ENCODE data around the gene PAQR7. TPM values are rescaled to one million over a fixed set of nuclear protein-coding genes. Genes with fewer than 3 reads are reported as not detected.

PAQR7 gene
- total and polyA plus RNA-seq, 11 donors = 1.1 to 5.7 (median 2.0) TPM

- peak in 3 of 4 donors; percentile 1 to 11 (median 5) for ATAC-seq
- peak overlapping the region in 9 of 12 donors; percentile 86 to 98 (median 94) for H3K27ac ChIP-seq
- DNase-seq = no peak
- intact Hi-C loops (cut with DNase I) = loop anchor here in 3 of 10 donors (2.0 to 10.0 kb wide), 3 partner anchors 53 to 177 kb away; partner anchors contain the start of genes PAFAH2 (in 3 of the 3) and PAQR7 (in 1 of the 3)
- H3K9me3 ChIP-seq = no peaks in the 10 kb centered on the region
- H3K4me3 ChIP-seq = peak overlapping the region in 11 of 12 donors; percentile 84 to 98 (median 90)
- no peak for TF ChIP-seq CTCF (IDR thresholded peaks at IDR 0.05)
- TF ChIP-seq POLR2A (IDR thresholded peaks at IDR 0.05) = no peak
- H3K27me3 ChIP-seq = no peaks in the 10 kb centered on the region
- peaks cover 0 to 31% (median 19%) of the 10 kb centered on the region in 9 donors for H3K36me3 ChIP-seq
- WGBS, 4 donors = 38 to 47% (median 43%) methylated on average over 5 of the region's 5 CpGs
- peaks cover 0 to 67% (median 34%) of the 10 kb centered on the region in 12 donors for H3K4me1 ChIP-seq
These were observed 53.8 kb downstream of the PAQR7 start for GRCh38 chr1:25821630-25822091.

GRCh38 chr1:25821112-25821476 is 54.4 kb downstream of the PAQR7 start:
- no peak for ATAC-seq
- Histone ChIP-seq H3K4me1 (peaks cover 0 to 67% (median 34%) of the 10 kb centered on the region in 12 donors), H3K4me3 (peak overlapping the region; percentile 74 to 98 (median 89)), H3K36me3 (peaks cover 0 to 31% (median 16%) of the 10 kb centered on the region in 9 donors), H3K27ac (peak overlapping the region in 11 of 12 donors; percentile 86 to 98 (median 94)), H3K9me3 (no peaks in the 10 kb centered on the region), H3K27me3 (no peaks in the 10 kb centered on the region)
- WGBS, 4 donors = 16 to 34% (median 31%) methylated on average over 10 of the region's 10 CpGs
- DNase-seq = no peak
- TF ChIP-seq POLR2A (IDR thresholded peaks at IDR 0.05) = no peak
- TF ChIP-seq CTCF (IDR thresholded peaks at IDR 0.05) = no peak
- intact Hi-C loops (cut with DNase I) = loop anchor here in 3 of 10 donors (2.0 to 10.0 kb wide), 3 partner anchors 54 to 178 kb away; partner anchors contain the start of genes PAFAH2 (in 3 of the 3) and PAQR7 (in 1 of the 3)

DNA sequence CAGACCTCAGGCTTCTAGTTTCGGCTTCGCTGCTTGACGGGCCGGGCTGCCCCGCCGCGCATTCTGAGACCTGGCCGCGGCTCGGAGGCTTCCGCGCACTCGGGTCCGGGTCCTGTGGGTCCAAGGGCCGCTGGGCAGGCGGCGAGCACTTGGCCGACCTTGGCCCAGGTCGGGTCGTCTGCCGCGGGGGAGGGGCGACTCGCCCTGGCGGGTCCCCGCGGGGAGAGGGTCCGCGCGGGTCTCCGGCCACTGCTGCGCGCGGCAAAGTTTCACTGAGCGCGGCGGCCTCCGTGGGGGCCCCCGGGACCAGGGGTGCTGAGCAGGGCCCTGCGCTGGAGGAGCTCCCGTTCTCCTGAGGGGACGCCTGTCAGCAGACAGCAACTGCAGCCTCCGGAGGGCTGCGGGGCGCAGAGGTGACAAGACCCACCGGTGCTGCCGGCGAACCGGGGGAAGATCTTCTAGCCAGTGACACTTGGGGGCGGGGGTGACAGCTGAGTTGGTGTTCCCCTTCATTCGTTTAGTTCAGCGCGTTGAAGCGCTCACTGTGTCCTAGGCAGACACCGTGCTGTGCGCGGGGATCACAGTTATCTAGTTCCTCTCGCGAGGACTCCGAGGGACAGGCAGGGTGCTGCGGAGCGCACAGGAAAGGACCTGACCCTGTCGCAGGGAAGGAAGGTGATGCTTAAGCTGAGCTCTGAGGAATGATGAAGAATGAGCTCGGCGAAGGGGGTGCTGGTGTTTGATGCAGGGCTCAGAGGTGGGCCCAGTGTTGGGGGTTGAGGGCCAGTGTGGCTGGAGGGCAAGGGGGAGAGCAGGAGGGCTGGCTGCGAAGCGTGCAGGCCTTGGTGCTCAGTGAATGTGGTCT is 55.0 kb downstream of the PAQR7 start:
- H3K27me3 ChIP-seq = no peaks in the 10 kb centered on the region
- peak in 3 of 5 donors; percentile 56 to 71 (median 63) for DNase-seq
- H3K4me1 ChIP-seq = peaks cover 0 to 61% (median 34%) of the 10 kb centered on the region in 12 donors
- H3K27ac ChIP-seq = peak overlapping the region; percentile 81 to 98 (median 92)
- H3K9me3 ChIP-seq = no peaks in the 10 kb centered on the region
- ATAC-seq = peak; percentile 39 to 63 (median 61)
- TF ChIP-seq POLR2A (IDR thresholded peaks at IDR 0.05) (no peak), CTCF (IDR thresholded peaks at IDR 0.05) (no peak)
- 1 to 2% (median 1%) methylated on average over 42 to 67 of the region's 67 CpGs for WGBS, 4 donors
- intact Hi-C loops (cut with DNase I) = loop anchor here in 3 of 10 donors (2.0 to 10.0 kb wide), 3 partner anchors 54 to 178 kb away; partner anchors contain the start of genes PAFAH2 (in 3 of the 3) and PAQR7 (in 1 of the 3)
- peaks cover 0 to 31% (median 15%) of the 10 kb centered on the region in 9 donors for H3K36me3 ChIP-seq
- H3K4me3 ChIP-seq = peak overlapping the region; percentile 74 to 98 (median 89)

Measured in heart left ventricle (tissue), 16 donors.